ENCODE results near the gene TPK1. TPM values are rescaled to one million over a fixed set of nuclear protein-coding genes. Genes with fewer than 3 reads are reported as not detected.

The TPK1 gene
- total and polyA plus RNA-seq, 2 of the 8 experiments (the other 6 are each of a cell fraction or from before 2014, with no cell fraction given): 1.9 to 2.7 TPM

- Histone ChIP-seq H2AK5ac (ENCODE audit: low read depth, low read length) (no peak overlapping the region), H3K79me1 (ENCODE audit: low read depth, low read length) (no peaks in the 10 kb centered on the region), H3K79me2 (ENCODE audit: control insufficient read depth in 1 of 2, insufficient read depth in 2 of 2, low read length in 2 of 2) (no peaks in the 10 kb centered on the region), H2AFZ (ENCODE audit: low read length) (no peak overlapping the region), H4K5ac (ENCODE audit: insufficient read length, low read depth, low read length) (no peak overlapping the region), H2BK20ac (ENCODE audit: low read length) (no peak overlapping the region), H3K9me3 (ENCODE audit: insufficient read depth in 2 of 2, low read depth in 1 of 2, low read length in 1 of 2) (no peaks in the 10 kb centered on the region), H3K9ac (replicated peaks in 1 of 4; ENCODE audit: extremely low read depth in 1 of 4, low read depth in 3 of 4, low read length in 3 of 4) (no peak overlapping the region), H3K23ac (ENCODE audit: insufficient read length) (no peak overlapping the region), H4K8ac (ENCODE audit: extremely low read depth, insufficient read depth, low read length) (no peak overlapping the region), H3K56ac (replicated peaks; ENCODE audit: insufficient read length, low read depth, low read length) (no peak overlapping the region), H2BK5ac (ENCODE audit: low read depth, low read length) (no peak overlapping the region), H2BK12ac (ENCODE audit: low read depth, low read length) (no peak overlapping the region), H2BK15ac (ENCODE audit: low read length) (no peak overlapping the region), H3K23me2 (ENCODE audit: low read depth, low read length) (no peaks in the 10 kb centered on the region), H3K4me3 (ENCODE audit: extremely low read depth in 1 of 4, insufficient read depth in 2 of 4, low read depth in 3 of 4, low read length in 4 of 4) (no peak overlapping the region), H3K4ac (replicated peaks; ENCODE audit: insufficient read length, low read depth, low read length) (no peak overlapping the region), H2BK120ac (replicated peaks; ENCODE audit: low read depth, low read length) (no peak overlapping the region), H3K18ac (ENCODE audit: extremely low read depth, low read length) (no peak overlapping the region), H3K27me3 (replicated peaks in 1 of 4; ENCODE audit: control insufficient read depth in 3 of 4, extremely low read depth in 1 of 4, insufficient read depth in 3 of 4, low read length in 3 of 4) (no peaks in the 10 kb centered on the region), H3K36me3 (ENCODE audit: control insufficient read depth in 2 of 4, insufficient read depth in 4 of 4, low read length in 3 of 4) (no peaks in the 10 kb centered on the region), H3K14ac (ENCODE audit: insufficient read length) (no peak overlapping the region), H3K27ac (ENCODE audit: low read depth, low read length) (no peak overlapping the region), H3K4me2 (ENCODE audit: insufficient read depth in 1 of 2, low read depth in 2 of 2, low read length in 2 of 2) (no peak overlapping the region), H4K91ac (replicated peaks; ENCODE audit: insufficient read length, low read length) (no peak overlapping the region), H3K4me1 (replicated peaks in 1 of 4; ENCODE audit: control insufficient read depth in 3 of 4, insufficient read depth in 4 of 4, low read length in 3 of 4) (no peaks in the 10 kb centered on the region), H4K20me1 (replicated peaks in 1 of 2; ENCODE audit: control insufficient read depth in 1 of 2, insufficient read depth in 2 of 2, low read length in 2 of 2) (no peaks in the 10 kb centered on the region)
- TF ChIP-seq SAP30 (IDR thresholded peaks at IDR 0.05; ENCODE audit: insufficient read depth, insufficient replicate concordance, low read length) (no peak), POU5F1 (IDR thresholded peaks at IDR 0.05; ENCODE audit: low read depth, low read length) (no peak), CBX8 (IDR thresholded peaks at IDR 0.05; ENCODE audit: borderline replicate concordance, low read depth, low read length) (no peak), CEBPB (IDR thresholded peaks at IDR 0.05; ENCODE audit: low read depth, low read length) (no peak), SIX5 (IDR thresholded peaks at IDR 0.05; ENCODE audit: low read depth, low read length) (no peak), TAF1 (IDR thresholded peaks at IDR 0.05; ENCODE audit: low read depth, low read length) (no peak)
- ChIA-PET CTCF (ENCODE audit: partially characterized antibody) (interaction anchor here (0.6 to 5.9 kb wide), 16 partner anchors 9 to 229 kb away, joined by 3 to 30 read pairs (median 4); no protein-coding TSS in a partner anchor), POLR2A (ENCODE audit: partially characterized antibody) (no interaction called here)
- WGBS, 2 experiments (ENCODE audit: extremely low coverage in 1 of 2, insufficient coverage in 1 of 2, insufficient read length in 1 of 2, insufficient replicate concordance in 2 of 2, low coverage in 1 of 2, low lambda C conversion rate in 2 of 2, missing lambda C conversion rate in 1 of 2): 85% methylated on average over 3 of the region's 3 CpGs; no CpG with 5 or more reads in 1 of the 2 experiments
- no peak for FAIRE-seq
- DNase-seq (ENCODE audit: low read depth in 1 of 2, low spot score in 2 of 2): no peak
Measured at GRCh38 chr7:144738146-144738545, 97.7 kb downstream of the TPK1 start.

Data from H1 (cell line).